HEK293 (cell line): Measurements from ENCODE around the gene IFNLR1.

Experiments
- CTCF ChIA-PET: fragments of 350-600 bp; formaldehyde crosslinking; extraction: SDS; loops from one replicate; lab custom pipeline; 2021; ENCODE audit warnings: antibody characterized with exemption; lab: Yijun Ruan, JAX
- POLR2A ChIA-PET: fragments of 300-600 bp; formaldehyde crosslinking; extraction: SDS; loops from one replicate; lab custom pipeline; 2020; ENCODE audit warnings: antibody characterized with exemption, inconsistent platforms; lab: Yijun Ruan, JAX
- H3K27ac ChIP-seq: fragments of 200-500 bp; sonication (Bioruptor generic); 2 replicates; pipeline ENCODE4 v1.5.1; 2014; ENCODE audit warnings: low read depth, low read length, control low read depth, inconsistent platforms; ENCODE audit errors: extremely low read depth
- H3K36me3 ChIP-seq, 2 experiments: fragments of 200-500 bp in 1 of 2; sonication (Bioruptor generic) in 1 of 2; 1 replicate in 1 of 2; 2 replicates in 1 of 2; pipeline ENCODE4 v1.5.1; 2014 to 2017; ENCODE audit warnings: inconsistent platforms in 2 of 2, low read length in 2 of 2; ENCODE audit not compliant: control insufficient read depth in 2 of 2, insufficient read depth in 1 of 2
- H3K4me1 ChIP-seq: fragments of 200-500 bp; sonication (Bioruptor generic); 2 replicates; pipeline ENCODE4 v1.5.1; 2014; ENCODE audit warnings: mild to moderate bottlenecking, low read length, inconsistent platforms; ENCODE audit not compliant: control insufficient read depth, insufficient read depth
- H3K4me3 ChIP-seq: 2 replicates; pipeline ENCODE4 v1.5.1; 2011; ENCODE audit warnings: low read depth, mild to moderate bottlenecking, control low read depth, low read length, moderate library complexity
- H3K9me3 ChIP-seq: fragments of 200-500 bp; sonication (Bioruptor generic); 2 replicates; pipeline ENCODE4 v1.5.1; 2014; ENCODE audit warnings: low read depth, low read length, inconsistent platforms; ENCODE audit not compliant: control insufficient read depth, insufficient read depth
- ATF2 ChIP-seq: fragments of 450-650 bp; formaldehyde crosslinking; IDR thresholded peaks from 2 replicates; pipeline ENCODE4 v1.5.1; 2016; ENCODE audit warnings: missing biosample characterization, missing genetic modification characterization, low read depth
- INSM2 ChIP-seq: fragments of 450-650 bp; formaldehyde crosslinking; IDR thresholded peaks from 2 replicates; pipeline ENCODE4 v1.5.1; 2016; ENCODE audit warnings: missing biosample characterization, missing genetic modification characterization
- MZF1 ChIP-seq: fragments of 450-650 bp; formaldehyde crosslinking; IDR thresholded peaks from 2 replicates; pipeline ENCODE4 v1.5.1; 2017; ENCODE audit warnings: missing biosample characterization, missing genetic modification characterization, borderline replicate concordance
- PRDM6 ChIP-seq: fragments of 450-650 bp; formaldehyde crosslinking; IDR thresholded peaks from 2 replicates; pipeline ENCODE4 v1.5.1; 2017; ENCODE audit warnings: missing biosample characterization, missing genetic modification characterization
- SETDB1 ChIP-seq: IDR thresholded peaks from one replicate; pipeline ENCODE4 v1.6.1; 2017; ENCODE audit warnings: mild to moderate bottlenecking, low read length, moderate library complexity, mixed read lengths; ENCODE audit not compliant: insufficient read length
- SP2 ChIP-seq: fragments of 450-650 bp; formaldehyde crosslinking; IDR thresholded peaks from 2 replicates; pipeline ENCODE4 v1.5.1; 2016; ENCODE audit warnings: missing biosample characterization, missing genetic modification characterization
- ZBTB21 ChIP-seq: fragments of 450-650 bp; formaldehyde crosslinking; IDR thresholded peaks from 2 replicates; pipeline ENCODE4 v1.5.1; 2017; ENCODE audit warnings: missing biosample characterization, missing genetic modification characterization
- ZFP37 ChIP-seq: fragments of 450-650 bp; formaldehyde crosslinking; IDR thresholded peaks from 2 replicates; pipeline ENCODE4 v1.5.1; 2016; ENCODE audit warnings: missing biosample characterization, missing genetic modification characterization
- ZFP69B ChIP-seq: fragments of 450-650 bp; formaldehyde crosslinking; IDR thresholded peaks from 2 replicates; pipeline ENCODE4 v1.5.1; 2016; ENCODE audit warnings: missing biosample characterization, missing genetic modification characterization
- ZNF121 ChIP-seq: fragments of 450-650 bp; formaldehyde crosslinking; IDR thresholded peaks from 2 replicates; pipeline ENCODE4 v1.5.1; 2016; ENCODE audit warnings: missing biosample characterization, missing genetic modification characterization
- ZNF184 ChIP-seq: fragments of 450-650 bp; IDR thresholded peaks from 2 replicates; pipeline ENCODE4 v1.5.1; 2018; ENCODE audit warnings: missing biosample characterization, mild to moderate bottlenecking, missing genetic modification characterization
- ZNF19 ChIP-seq: fragments of 450-650 bp; formaldehyde crosslinking; IDR thresholded peaks from 2 replicates; pipeline ENCODE4; 2016; ENCODE audit warnings: missing biosample characterization, missing genetic modification characterization, low read depth
- ZNF211 ChIP-seq: fragments of 450-650 bp; formaldehyde crosslinking; IDR thresholded peaks from 2 replicates; pipeline ENCODE4 v1.5.1; 2016; ENCODE audit warnings: low read depth, missing biosample characterization, missing genetic modification characterization
- ZNF221 ChIP-seq: fragments of 450-650 bp; formaldehyde crosslinking; IDR thresholded peaks from 2 replicates; pipeline ENCODE4 v1.5.1; 2017; ENCODE audit warnings: missing biosample characterization, missing genetic modification characterization, borderline replicate concordance
- ZNF223 ChIP-seq: fragments of 450-650 bp; formaldehyde crosslinking; IDR thresholded peaks from 2 replicates; pipeline ENCODE4 v1.5.1; 2016; ENCODE audit warnings: missing biosample characterization, missing genetic modification characterization
- ZNF350 ChIP-seq: fragments of 450-650 bp; formaldehyde crosslinking; IDR thresholded peaks from 2 replicates; pipeline ENCODE4 v1.5.0; 2017; ENCODE audit warnings: missing biosample characterization, mild to moderate bottlenecking, missing genetic modification characterization
- ZNF391 ChIP-seq: fragments of 450-650 bp; formaldehyde crosslinking; IDR thresholded peaks from 2 replicates; pipeline ENCODE4 v1.5.1; 2016; ENCODE audit warnings: low read depth, missing biosample characterization, missing genetic modification characterization, borderline replicate concordance
- ZNF48 ChIP-seq: fragments of 450-650 bp; formaldehyde crosslinking; IDR thresholded peaks from 2 replicates; pipeline ENCODE4 v1.5.1; 2016; ENCODE audit warnings: missing biosample characterization, missing genetic modification characterization
- ZNF513 ChIP-seq: fragments of 450-650 bp; IDR thresholded peaks from 2 replicates; pipeline ENCODE4 v1.5.1; 2018; ENCODE audit warnings: missing biosample characterization, missing genetic modification characterization
- ZNF518A ChIP-seq: fragments of 450-650 bp; formaldehyde crosslinking; conservative IDR thresholded peaks from 2 replicates; pipeline ENCODE4 v1.5.1; 2016; ENCODE audit warnings: low read depth, missing biosample characterization, missing genetic modification characterization
- ZNF600 ChIP-seq: fragments of 450-650 bp; formaldehyde crosslinking; IDR thresholded peaks from 2 replicates; pipeline ENCODE4 v1.5.1; 2016; ENCODE audit warnings: missing biosample characterization, missing genetic modification characterization
- ZNF623 ChIP-seq: fragments of 450-650 bp; formaldehyde crosslinking; IDR thresholded peaks from 2 replicates; pipeline ENCODE4 v1.5.1; 2016; ENCODE audit warnings: missing biosample characterization, missing genetic modification characterization
- ZNF626 ChIP-seq: fragments of 450-650 bp; sonication (Bioruptor Pico); formaldehyde crosslinking; IDR thresholded peaks from 2 replicates; pipeline ENCODE4 v1.5.1; 2018; ENCODE audit warnings: missing biosample characterization, missing genetic modification characterization, inconsistent platforms
- ZNF670 ChIP-seq: fragments of 450-650 bp; formaldehyde crosslinking; IDR thresholded peaks from 2 replicates; pipeline ENCODE4 v1.5.1; 2016; ENCODE audit warnings: missing biosample characterization, missing genetic modification characterization, low read depth
- ZNF776 ChIP-seq: fragments of 450-650 bp; formaldehyde crosslinking; IDR thresholded peaks from 2 replicates; pipeline ENCODE4 v1.5.0; 2017; ENCODE audit warnings: missing biosample characterization, missing genetic modification characterization, borderline replicate concordance
- ZSCAN16 ChIP-seq: fragments of 450-650 bp; formaldehyde crosslinking; IDR thresholded peaks from 2 replicates; pipeline ENCODE4 v1.5.1; 2016; ENCODE audit warnings: missing biosample characterization, missing genetic modification characterization

The IFNLR1 gene

GRCh38 chr1:24235921-24236788 lies 49.1 kb upstream of the IFNLR1 start:
- Histone ChIP-seq H3K36me3 (no peaks in the 10 kb centered on the region), H3K4me1 (no peaks in the 10 kb centered on the region), H3K27ac (no peak overlapping the region), H3K9me3 (no peaks in the 10 kb centered on the region), H3K4me3 (no peak overlapping the region)
- ChIA-PET POLR2A (no interaction called here), CTCF (interaction anchor here (0.6 to 2.1 kb wide), 2 partner anchors 74 to 155 kb away, joined by 3 to 11 read pairs; no protein-coding TSS in a partner anchor)
- TF ChIP-seq ZNF48 (tag by site-specific recombination), result no peak
- TF ChIP-seq ZNF211 (tag by site-specific recombination), result no peak
- TF ChIP-seq ZFP37 (tag by site-specific recombination), result no peak
- TF ChIP-seq SETDB1, result no peak
- TF ChIP-seq ZNF600 (tag by site-specific recombination), result no peak
- no peak for TF ChIP-seq ZNF223
- no peak for TF ChIP-seq ZNF626 (tag by site-specific recombination)
- no peak for TF ChIP-seq ZSCAN16 (tag by site-specific recombination)
- TF ChIP-seq ATF2 (tag by site-specific recombination), result no peak
- peak; percentile 30; the same call in 1 of the 2 replicates for TF ChIP-seq SP2 (tag by site-specific recombination)
- TF ChIP-seq ZFP69B (tag by site-specific recombination), result peak; percentile 37; the same call in 1 of the 2 replicates
- TF ChIP-seq ZNF623 (tag by site-specific recombination), result no peak
- no peak for TF ChIP-seq ZNF221 (tag by site-specific recombination)
- no peak for TF ChIP-seq ZNF776
- no peak for TF ChIP-seq ZNF19 (tag by site-specific recombination)
- no peak for TF ChIP-seq MZF1 (tag by site-specific recombination)
- TF ChIP-seq ZNF184 (tag by site-specific recombination), result no peak
- no peak for TF ChIP-seq ZNF391
- no peak for TF ChIP-seq ZNF513 (tag by site-specific recombination)
- no peak for TF ChIP-seq ZNF350 (tag by site-specific recombination)
- no peak for TF ChIP-seq PRDM6 (tag by site-specific recombination)
- TF ChIP-seq ZNF670, result no peak
- no peak for TF ChIP-seq ZNF518A (tag by site-specific recombination)
- TF ChIP-seq ZBTB21 (tag by site-specific recombination), result no peak
- TF ChIP-seq ZNF121 (tag by site-specific recombination), result no peak
- no peak for TF ChIP-seq INSM2
